Activated T-helper 1 cell treated with anti-CD3 and anti-CD28 coated beads, Interleukin-2, amount 50 U/mL, for 16 hours (primary cell): ENCODE measurements around the gene CPA1.

Experiments used
- DNase-seq, 2 donors: peaks; one replicate each; pipeline ENCODE4 v3.0.0-alpha.2; 2020; ENCODE audit warnings: low read depth in 1 of 2, low spot score in 1 of 2

CPA1 gene

GRCh38 chr7:130394421-130395195 lies 14.3 kb downstream of the CPA1 start:
- no peak for DNase-seq

- no peak for DNase-seq
Observed at GRCh38 chr7:130395421-130395820, 15.1 kb downstream of the CPA1 start.

GRCh38 chr7:130396109-130396508 lies 15.8 kb downstream of the CPA1 start:
- DNase-seq: no peak

GRCh38 chr7:130397051-130397757 lies 16.9 kb downstream of the CPA1 start:
- no peak for DNase-seq

- DNase-seq: no peak
Observed at GRCh38 chr7:130397758-130398073, 17.4 kb downstream of the CPA1 start.

GRCh38 chr7:130398526-130399090 lies 18.3 kb downstream of the CPA1 start:
- DNase-seq: no peak

GRCh38 chr7:130400120-130400572 lies 19.9 kb downstream of the CPA1 start:
- no peak for DNase-seq

- no peak for DNase-seq
Observed at GRCh38 chr7:130401101-130401500, 20.8 kb downstream of the CPA1 start.

GRCh38 chr7:130401578-130401977 lies 21.3 kb downstream of the CPA1 start:
- no peak for DNase-seq

- no peak for DNase-seq
Observed at GRCh38 chr7:130405003-130405402, 24.7 kb downstream of the CPA1 start.

- no peak for DNase-seq
Observed at GRCh38 chr7:130409067-130409711, 28.9 kb downstream of the CPA1 start.

GRCh38 chr7:130409712-130410072 lies 29.4 kb downstream of the CPA1 start:
- DNase-seq: no peak

GRCh38 chr7:130410868-130411541 lies 30.7 kb downstream of the CPA1 start:
- no peak for DNase-seq

GRCh38 chr7:130413201-130413600 lies 32.9 kb downstream of the CPA1 start:
- no peak for DNase-seq

- no peak for DNase-seq
Observed at GRCh38 chr7:130415006-130415405, 34.7 kb downstream of the CPA1 start.

GRCh38 chr7:130417213-130417612 lies 36.9 kb downstream of the CPA1 start:
- DNase-seq: no peak

GRCh38 chr7:130418306-130418705 lies 38.0 kb downstream of the CPA1 start:
- no peak for DNase-seq

- no peak for DNase-seq
Observed at GRCh38 chr7:130419658-130420057, 39.4 kb downstream of the CPA1 start.

- DNase-seq: no peak
Observed at GRCh38 chr7:130420943-130421578, 40.8 kb downstream of the CPA1 start.

- no peak for DNase-seq
Observed at GRCh38 chr7:130421684-130422083, 41.4 kb downstream of the CPA1 start.

GRCh38 chr7:130423501-130424037 lies 43.3 kb downstream of the CPA1 start:
- DNase-seq: no peak
